Urothelium cell line (cell line): ENCODE results near the gene MANEAL.

ENCODE experiments used
- DNase-seq: peaks from one replicate; pipeline ENCODE4 v3.0.0; 2011; ENCODE audit warnings: low spot score, mixed read lengths
- FAIRE-seq: peaks from 2 replicates; lab custom pipeline; 2011; peaks lifted over from hg19 to GRCh38; lab: Jason Lieb, UNC

MANEAL gene

GRCh38 chr1:37822906-37823815 is 29.5 kb downstream of the MANEAL start:
- DNase-seq (no peak), FAIRE-seq (no peak)

GRCh38 chr1:37824001-37824400 is 30.4 kb downstream of the MANEAL start:
- no peak for FAIRE-seq
- no peak for DNase-seq

GRCh38 chr1:37825506-37825905 is 31.9 kb downstream of the MANEAL start:
- FAIRE-seq (no peak), DNase-seq (no peak)

- DNase-seq (no peak), FAIRE-seq (no peak)
These were observed 34.9 kb downstream of the MANEAL start for GRCh38 chr1:37828410-37829074.

- DNase-seq (no peak), FAIRE-seq (no peak)
These were observed 37.5 kb downstream of the MANEAL start for GRCh38 chr1:37831109-37831508.

- DNase-seq (no peak), FAIRE-seq (no peak)
These were observed 38.2 kb downstream of the MANEAL start for GRCh38 chr1:37831809-37832208.

GRCh38 chr1:37836788-37837187 is 43.1 kb downstream of the MANEAL start:
- DNase-seq = no peak
- FAIRE-seq = no peak

- no peak for FAIRE-seq
- no peak for DNase-seq
These were observed 46.0 kb downstream of the MANEAL start for GRCh38 chr1:37839676-37840075.

- no peak for DNase-seq
- no peak for FAIRE-seq
These were observed 47.1 kb downstream of the MANEAL start for GRCh38 chr1:37840711-37841110.

GRCh38 chr1:37841652-37842051 is 48.0 kb downstream of the MANEAL start:
- no peak for DNase-seq
- no peak for FAIRE-seq

- FAIRE-seq (no peak), DNase-seq (no peak)
These were observed 50.9 kb downstream of the MANEAL start for GRCh38 chr1:37844536-37844935.

GRCh38 chr1:37845049-37845646 is 51.5 kb downstream of the MANEAL start:
- DNase-seq (no peak), FAIRE-seq (no peak)

- FAIRE-seq (no peak), DNase-seq (no peak)
These were observed 52.1 kb downstream of the MANEAL start for GRCh38 chr1:37845786-37846185.

GRCh38 chr1:37846647-37847339 is 53.1 kb downstream of the MANEAL start:
- no peak for DNase-seq
- no peak for FAIRE-seq

- DNase-seq = no peak
- FAIRE-seq = no peak
These were observed 55.8 kb downstream of the MANEAL start for GRCh38 chr1:37849480-37849879.

GRCh38 chr1:37850352-37850955 is 56.8 kb downstream of the MANEAL start:
- no peak for FAIRE-seq
- no peak for DNase-seq
